Activated CD8-positive, alpha-beta memory T cell treated with anti-CD3 and anti-CD28 coated beads, Interleukin-2, amount 50 U/mL, for 24 hours (primary cell): Measurements from ENCODE around the gene MYRFL.
"Not testable (repeated sequence)": the region's sequence is repeated elsewhere in the genome, so short reads cannot be mapped to it uniquely, and the experiment has no call there.

Experiments
- DNase-seq: peaks from one replicate; pipeline ENCODE4 v3.0.0-alpha.2; 2020; ENCODE audit errors: extremely low read depth

The MYRFL gene

GRCh38 chr12:69988481-69989321 is 163.7 kb downstream of the MYRFL start:
- DNase-seq: no peak

DNA sequence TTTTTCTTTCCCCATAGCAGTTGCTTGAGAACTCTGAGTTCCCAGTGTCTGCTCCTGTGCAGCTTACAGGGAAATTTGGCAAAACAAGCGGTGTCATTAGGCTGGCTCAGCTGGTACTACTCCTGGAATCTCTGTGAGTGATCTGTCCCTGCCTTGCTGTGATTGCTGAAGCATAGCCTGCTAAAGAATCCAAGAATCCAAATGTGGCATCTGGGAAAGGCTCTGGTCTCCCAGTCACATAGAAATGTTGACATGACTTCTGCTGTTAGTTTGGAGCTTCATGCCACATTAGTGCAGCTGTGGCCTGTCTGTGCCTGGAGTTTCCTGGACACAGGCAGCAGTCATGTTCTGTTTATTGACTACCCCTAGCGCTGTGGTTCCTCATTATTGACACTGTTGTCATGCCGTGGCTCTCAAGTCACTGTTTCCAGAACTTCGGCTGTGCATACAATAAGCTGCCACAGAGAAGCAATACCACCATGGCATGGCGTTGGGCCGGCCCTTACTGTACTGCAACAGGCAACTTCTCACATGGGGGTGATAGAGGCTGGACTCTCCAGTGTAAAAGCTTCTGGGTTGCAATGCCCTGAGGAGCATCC is 166.8 kb downstream of the MYRFL start:
- DNase-seq: no peak

GRCh38 chr12:69993433-69993832 is 168.4 kb downstream of the MYRFL start:
- DNase-seq: no peak

DNA sequence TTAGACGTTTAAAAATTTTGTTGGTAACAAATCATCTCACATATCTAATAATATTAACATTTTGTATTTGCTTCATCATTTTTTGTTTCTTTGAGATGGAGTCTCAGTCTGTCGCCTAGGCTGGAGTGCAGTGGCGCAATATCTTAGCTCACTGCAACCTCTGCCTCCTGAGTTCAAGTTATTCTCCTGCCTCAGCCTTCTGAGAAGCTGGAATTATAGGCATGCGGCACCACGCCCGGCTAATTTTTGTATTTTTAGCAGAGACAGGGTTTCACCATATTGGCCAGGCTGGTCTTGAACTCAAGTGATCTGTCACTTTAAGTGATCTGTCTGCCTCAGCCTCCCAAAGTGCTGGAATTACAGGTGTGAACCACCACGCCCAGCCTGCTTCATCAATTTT is 169.1 kb downstream of the MYRFL start:
- not testable (repeated sequence) for DNase-seq

GRCh38 chr12:69994724-69995173 is 169.7 kb downstream of the MYRFL start:
- DNase-seq: no peak

GRCh38 chr12:69996241-69996640 is 171.2 kb downstream of the MYRFL start:
- no peak for DNase-seq

GRCh38 chr12:69996722-69997121 is 171.7 kb downstream of the MYRFL start:
- no peak for DNase-seq

DNA sequence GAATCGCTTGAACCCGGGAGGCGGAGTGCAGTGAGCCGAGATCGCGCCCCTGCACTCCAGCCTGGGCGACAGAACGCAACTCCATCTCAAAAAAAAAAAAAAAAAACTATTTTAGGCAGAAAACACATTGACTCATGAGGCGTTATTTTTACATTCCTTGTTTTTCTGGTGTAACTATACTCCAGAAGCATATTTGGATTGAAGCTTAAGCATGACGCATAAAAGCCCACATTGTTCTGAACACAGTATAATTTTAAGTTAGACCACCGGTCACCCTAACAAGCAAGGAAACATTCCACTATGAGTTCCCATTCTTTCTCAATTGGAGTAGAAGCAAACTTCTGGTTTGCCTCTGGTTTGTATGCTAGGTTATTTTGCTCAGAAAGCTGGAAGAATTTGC is 173.0 kb downstream of the MYRFL start:
- DNase-seq: no peak

DNA sequence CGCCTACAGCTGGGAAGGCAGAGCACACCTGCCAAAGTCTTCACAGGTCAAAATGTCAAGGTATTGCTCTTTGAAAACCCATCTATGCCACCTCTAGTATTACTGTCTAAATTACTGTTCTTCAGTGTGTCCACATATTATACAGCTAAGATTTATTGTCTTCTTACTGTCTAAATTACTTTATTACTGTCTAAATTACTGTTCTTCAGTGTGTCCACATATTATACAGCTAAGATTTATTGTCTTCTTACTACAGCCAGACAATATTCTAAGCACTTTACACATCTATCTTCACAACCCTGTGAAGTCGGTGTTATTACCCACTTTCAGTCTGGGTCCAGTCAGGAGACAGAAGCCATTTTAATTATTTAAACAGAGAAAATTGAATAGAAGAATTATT is 173.9 kb downstream of the MYRFL start:
- no peak for DNase-seq

DNA sequence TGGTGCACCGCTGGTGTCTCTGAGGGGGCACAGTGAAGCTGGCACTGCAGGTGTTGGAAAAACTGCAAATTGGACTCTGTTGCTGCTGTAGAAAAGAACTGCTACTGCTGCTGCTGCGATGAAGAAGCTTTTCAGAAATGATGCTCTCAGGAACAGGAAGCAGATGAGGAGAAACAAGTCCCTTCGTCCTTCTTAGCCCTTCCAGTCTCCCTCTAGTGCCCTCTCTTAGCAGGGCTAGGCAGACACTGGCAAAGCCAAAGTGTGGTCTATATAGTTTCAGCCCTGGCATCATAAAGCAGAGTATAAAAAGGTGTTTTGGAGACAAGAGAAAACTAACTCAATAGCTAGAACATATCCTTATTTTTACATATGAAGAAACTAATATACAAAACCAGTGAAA is 174.5 kb downstream of the MYRFL start:
- DNase-seq: no peak

GRCh38 chr12:70002097-70002911 is 177.3 kb downstream of the MYRFL start:
- DNase-seq: no peak

GRCh38 chr12:70002912-70003255 is 177.9 kb downstream of the MYRFL start:
- no peak for DNase-seq

DNA sequence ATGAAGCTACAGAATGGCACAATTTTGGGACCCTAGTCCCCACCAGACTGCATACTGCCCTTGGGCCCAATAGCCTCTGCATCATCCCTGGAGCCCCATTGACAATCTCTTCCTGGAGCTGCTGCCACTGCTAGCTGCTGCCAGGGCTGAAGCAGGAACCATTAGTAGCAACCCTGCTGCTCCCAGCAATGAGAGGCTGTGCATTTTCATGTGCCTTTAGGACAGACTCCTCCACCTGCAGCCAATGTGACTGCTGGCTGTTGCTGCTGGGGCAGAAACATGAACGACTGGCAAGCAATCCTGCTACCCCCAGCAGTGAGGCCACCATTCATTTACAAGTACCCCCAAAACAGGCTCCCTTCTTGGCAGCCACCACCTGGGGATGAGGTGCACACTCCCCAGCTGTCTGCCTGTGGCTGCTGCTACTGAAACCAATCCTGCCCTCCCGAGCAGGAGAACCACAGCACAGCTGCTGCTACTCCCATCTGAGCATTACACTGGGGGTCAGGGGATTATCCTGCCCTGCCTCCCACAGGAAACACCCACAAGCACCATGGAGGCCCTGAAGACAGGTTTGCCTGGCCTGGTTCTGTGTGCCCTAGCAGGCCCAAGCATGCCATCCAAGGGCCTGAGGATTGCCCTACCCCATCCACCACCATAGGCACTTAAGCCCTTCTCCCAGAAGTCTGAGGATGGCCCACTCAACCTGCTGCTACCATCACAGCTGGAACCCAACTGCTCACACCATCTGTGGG is 181.0 kb downstream of the MYRFL start:
- DNase-seq: no peak

GRCh38 chr12:70006619-70006973 is 181.6 kb downstream of the MYRFL start:
- no peak for DNase-seq

- no peak for DNase-seq
Measured at GRCh38 chr12:70007687-70008086, 182.7 kb downstream of the MYRFL start.
